ENCODE measurements around the gene TMEM198.

Gene TMEM198

GRCh38 chr2:219551441-219552381 lies 7.9 kb downstream of the TMEM198 start:
- Mint-ChIP-seq H3K36me3 (ENCODE audit: insufficient read depth) (peaks cover 4% of the 10 kb centered on the region), H3K4me1 (ENCODE audit: low read depth in 2 of 2) (peaks cover 8% of the 10 kb centered on the region in 2 donors), H3K9me3 (no peaks in the 10 kb centered on the region), H3K27me3 (peaks cover 50 to 91% of the 10 kb centered on the region in 2 donors), H3K27ac (no peak overlapping the region), H3K4me3 (peak overlapping the region; percentile 84 to 90)
- ATAC-seq (replicated peaks) (peak; percentile 11), DNase-seq (peak in 1 of 3 experiments; percentile 14)

- ATAC-seq (replicated peaks) (peak; percentile 96), DNase-seq (peak; percentile 71 to 79 (median 72))
- peak overlapping the region; percentile 84 to 90 for H3K4me3 Mint-ChIP-seq
- peaks cover 4% of the 10 kb centered on the region for H3K36me3 Mint-ChIP-seq (ENCODE audit: insufficient read depth)
- H3K9me3 Mint-ChIP-seq: no peaks in the 10 kb centered on the region
- H3K4me1 Mint-ChIP-seq (ENCODE audit: low read depth in 2 of 2): peaks cover 8% of the 10 kb centered on the region in 2 donors
- H3K27me3 Mint-ChIP-seq: peaks cover 52 to 88% of the 10 kb centered on the region in 2 donors
- H3K27ac Mint-ChIP-seq: no peak overlapping the region
Observed at GRCh38 chr2:219552382-219553167, 8.7 kb downstream of the TMEM198 start.

- ATAC-seq (replicated peaks): no peak
- H3K36me3 Mint-ChIP-seq (ENCODE audit: insufficient read depth): peaks cover 4% of the 10 kb centered on the region
- H3K4me1 Mint-ChIP-seq (ENCODE audit: low read depth in 2 of 2): peaks cover 8% of the 10 kb centered on the region in 2 donors
- peaks cover 52 to 87% of the 10 kb centered on the region in 2 donors for H3K27me3 Mint-ChIP-seq
- no peaks in the 10 kb centered on the region for H3K9me3 Mint-ChIP-seq
- H3K27ac Mint-ChIP-seq: no peak overlapping the region
- peak overlapping the region in 1 of 2 donors; percentile 29 for H3K4me3 Mint-ChIP-seq
- DNase-seq: no peak
Observed at GRCh38 chr2:219553168-219553417, 9.3 kb downstream of the TMEM198 start.

- peaks cover 8% of the 10 kb centered on the region in 2 donors for H3K4me1 Mint-ChIP-seq (ENCODE audit: low read depth in 2 of 2)
- ATAC-seq (replicated peaks): no peak
- peaks cover 53 to 87% of the 10 kb centered on the region in 2 donors for H3K27me3 Mint-ChIP-seq
- peaks cover 4% of the 10 kb centered on the region for H3K36me3 Mint-ChIP-seq (ENCODE audit: insufficient read depth)
- DNase-seq: no peak
- no peaks in the 10 kb centered on the region for H3K9me3 Mint-ChIP-seq
- no peak overlapping the region for H3K27ac Mint-ChIP-seq
- H3K4me3 Mint-ChIP-seq: peak overlapping the region; percentile 29 to 33
Observed at GRCh38 chr2:219553463-219553963, 9.7 kb downstream of the TMEM198 start.

GRCh38 chr2:219554350-219554749 lies 10.5 kb downstream of the TMEM198 start:
- Mint-ChIP-seq H3K9me3 (no peaks in the 10 kb centered on the region), H3K4me3 (no peak overlapping the region), H3K27ac (no peak overlapping the region), H3K27me3 (peaks cover 57 to 87% of the 10 kb centered on the region in 2 donors), H3K4me1 (ENCODE audit: low read depth in 2 of 2) (peaks cover 8% of the 10 kb centered on the region in 2 donors), H3K36me3 (ENCODE audit: insufficient read depth) (peaks cover 4% of the 10 kb centered on the region)
- DNase-seq (no peak), ATAC-seq (replicated peaks) (no peak)

GRCh38 chr2:219555956-219556355 lies 12.1 kb downstream of the TMEM198 start:
- Mint-ChIP-seq H3K36me3 (ENCODE audit: insufficient read depth) (peaks cover 4% of the 10 kb centered on the region), H3K27me3 (peaks cover 57 to 88% of the 10 kb centered on the region in 2 donors), H3K27ac (no peak overlapping the region), H3K4me3 (no peak overlapping the region), H3K9me3 (no peaks in the 10 kb centered on the region), H3K4me1 (ENCODE audit: low read depth in 2 of 2) (peaks cover 6 to 8% of the 10 kb centered on the region in 2 donors)
- ATAC-seq (replicated peaks) (no peak), DNase-seq (no peak)

GRCh38 chr2:219556413-219556812 lies 12.6 kb downstream of the TMEM198 start:
- no peak for ATAC-seq (replicated peaks)
- no peak for DNase-seq
- Mint-ChIP-seq H3K4me1 (ENCODE audit: low read depth in 2 of 2) (peaks cover 5 to 8% of the 10 kb centered on the region in 2 donors), H3K36me3 (ENCODE audit: insufficient read depth) (peaks cover 4% of the 10 kb centered on the region), H3K4me3 (no peak overlapping the region), H3K9me3 (no peaks in the 10 kb centered on the region), H3K27ac (no peak overlapping the region), H3K27me3 (peaks cover 55 to 88% of the 10 kb centered on the region in 2 donors)

GRCh38 chr2:219557320-219557719 lies 13.5 kb downstream of the TMEM198 start:
- no peak overlapping the region for H3K27ac Mint-ChIP-seq
- ATAC-seq (replicated peaks): no peak
- DNase-seq: no peak
- peaks cover 4% of the 10 kb centered on the region for H3K36me3 Mint-ChIP-seq (ENCODE audit: insufficient read depth)
- no peaks in the 10 kb centered on the region for H3K4me1 Mint-ChIP-seq (ENCODE audit: low read depth in 2 of 2)
- H3K9me3 Mint-ChIP-seq: no peaks in the 10 kb centered on the region
- H3K4me3 Mint-ChIP-seq: no peak overlapping the region
- H3K27me3 Mint-ChIP-seq: peaks cover 53 to 88% of the 10 kb centered on the region in 2 donors

- peaks cover 60 to 94% of the 10 kb centered on the region in 2 donors for H3K27me3 Mint-ChIP-seq
- no peak for ATAC-seq (replicated peaks)
- no peak overlapping the region for H3K4me3 Mint-ChIP-seq
Observed at GRCh38 chr2:219557791-219558785, 14.3 kb downstream of the TMEM198 start.

GRCh38 chr2:219559156-219559915 lies 15.5 kb downstream of the TMEM198 start:
- Mint-ChIP-seq H3K27me3 (peaks cover 50 to 94% of the 10 kb centered on the region in 2 donors), H3K4me1 (ENCODE audit: low read depth in 2 of 2) (no peaks in the 10 kb centered on the region), H3K9me3 (no peaks in the 10 kb centered on the region), H3K36me3 (ENCODE audit: insufficient read depth) (peaks cover under 1% of the 10 kb centered on the region), H3K27ac (no peak overlapping the region), H3K4me3 (no peak overlapping the region)
- no peak for ATAC-seq (replicated peaks)
- no peak for DNase-seq

More at GRCh38 chr2:219557791-219558785, 14.3 kb downstream of the TMEM198 start:
- Mint-ChIP-seq H3K4me1 (ENCODE audit: low read depth in 2 of 2) (no peaks in the 10 kb centered on the region), H3K9me3 (no peaks in the 10 kb centered on the region), H3K27ac (no peak overlapping the region), H3K36me3 (ENCODE audit: insufficient read depth) (peaks cover 4% of the 10 kb centered on the region)
- DNase-seq: no peak

- no peak overlapping the region for H3K4me3 Mint-ChIP-seq
- H3K27me3 Mint-ChIP-seq: peaks cover 44 to 94% of the 10 kb centered on the region in 2 donors
- ATAC-seq (replicated peaks) (peak; percentile 69), DNase-seq (no peak)
- no peaks in the 10 kb centered on the region for H3K4me1 Mint-ChIP-seq (ENCODE audit: low read depth in 2 of 2)
- H3K27ac Mint-ChIP-seq: no peak overlapping the region
- H3K36me3 Mint-ChIP-seq (ENCODE audit: insufficient read depth): no peaks in the 10 kb centered on the region
- no peaks in the 10 kb centered on the region for H3K9me3 Mint-ChIP-seq
Observed at GRCh38 chr2:219560037-219560892, 16.4 kb downstream of the TMEM198 start.

Measured in effector memory CD8-positive, alpha-beta T cell (primary cell).